Thoracic aorta (tissue), 2 donors: Measurements from ENCODE around the gene RNF113B. TPM values are rescaled to one million over a fixed set of nuclear protein-coding genes. Genes with fewer than 3 reads are reported as not detected.

Source experiments
- ATAC-seq: fragments of 150-250 bp; one replicate; pipeline ENCODE4 v1.8.0; 2017; ENCODE audit warnings: low read depth; ENCODE audit not compliant: insufficient number of reproducible peaks, low FRiP score
- DNase-seq: peaks from one replicate; pipeline ENCODE4 v3.0.0-alpha.2; 2020; ENCODE audit warnings: low spot score
- H3K27ac ChIP-seq, 2 donors: fragments of 200-600 bp; sonication (generic); 1 replicate in 1 of 2; 2 replicates in 1 of 2; pipeline ENCODE4 v1.5.1; 2016; ENCODE audit warnings: mild to moderate bottlenecking in 2 of 2, moderate library complexity in 2 of 2
- H3K27me3 ChIP-seq: fragments of 200-600 bp; sonication (generic); replicated peaks from 2 replicates; pipeline ENCODE4 v1.6.0; 2016; ENCODE audit warnings: mild to moderate bottlenecking; ENCODE audit not compliant: insufficient read depth
- H3K36me3 ChIP-seq: fragments of 200-600 bp; sonication (generic); one replicate; pipeline ENCODE4 v1.5.1; 2016
- H3K4me1 ChIP-seq, 2 donors: fragments of 200-600 bp; sonication (generic); 1 replicate in 1 of 2; 2 replicates in 1 of 2; pipeline versions ENCODE4 v1.5.1 to v1.6.0; 2016; ENCODE audit warnings: low read depth in 2 of 2, mild to moderate bottlenecking in 1 of 2; ENCODE audit not compliant: control insufficient read depth in 1 of 2
- H3K4me3 ChIP-seq: fragments of 200-600 bp; sonication (generic); 2 replicates; pipeline ENCODE4 v1.5.1; 2016; ENCODE audit warnings: mild to moderate bottlenecking
- H3K9me3 ChIP-seq: fragments of 200-600 bp; sonication (generic); 2 replicates; pipeline ENCODE4 v1.5.1; 2016
- total RNA-seq, 2 donors: library from RNA; depleted of rRNA; stranded (reverse); fragments of >200 nt; gene quantifications; one replicate each; pipeline versions ENCODE4 v1.1.0 to v1.2.3, GENCODE V29; 2016
- TF ChIP-seq, protein P1 (sequence below): fragments of 200-600 bp; sonication (generic); IDR thresholded peaks from one replicate; pipeline ENCODE4 v1.5.1; 2019; ENCODE audit warnings: antibody characterized with exemption

RNF113B gene
- total RNA-seq, 2 donors from 2014 or later: not detected

DNA sequence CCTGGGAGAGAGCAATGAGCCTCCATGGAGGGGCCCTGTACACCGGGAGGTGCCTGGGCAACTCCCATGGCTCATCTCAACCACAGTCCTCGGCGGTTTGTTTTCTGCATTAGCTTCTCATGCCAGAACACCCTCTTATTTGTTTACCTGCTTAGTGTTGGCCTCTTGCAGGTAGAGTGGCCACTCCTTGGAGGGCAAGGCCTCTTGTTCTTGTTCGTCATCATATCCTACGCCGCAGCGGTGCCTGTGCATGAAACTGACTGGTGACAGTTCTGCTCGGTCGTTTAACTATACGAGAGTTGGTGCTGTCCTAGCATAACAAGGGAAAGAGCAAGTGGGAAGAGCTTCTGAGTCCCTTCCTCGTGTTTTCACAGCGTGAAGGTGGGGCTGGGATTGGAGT, 40.5 kb upstream of the RNF113B start:
- Histone ChIP-seq H3K36me3 (no peaks in the 10 kb centered on the region), H3K27ac (no peak overlapping the region), H3K4me1 (peaks cover 16 to 44% of the 10 kb centered on the region in 2 donors), H3K27me3 (no peaks in the 10 kb centered on the region), H3K9me3 (no peaks in the 10 kb centered on the region), H3K4me3 (no peak overlapping the region)
- no peak for ATAC-seq
- TF ChIP-seq, protein P1, sequence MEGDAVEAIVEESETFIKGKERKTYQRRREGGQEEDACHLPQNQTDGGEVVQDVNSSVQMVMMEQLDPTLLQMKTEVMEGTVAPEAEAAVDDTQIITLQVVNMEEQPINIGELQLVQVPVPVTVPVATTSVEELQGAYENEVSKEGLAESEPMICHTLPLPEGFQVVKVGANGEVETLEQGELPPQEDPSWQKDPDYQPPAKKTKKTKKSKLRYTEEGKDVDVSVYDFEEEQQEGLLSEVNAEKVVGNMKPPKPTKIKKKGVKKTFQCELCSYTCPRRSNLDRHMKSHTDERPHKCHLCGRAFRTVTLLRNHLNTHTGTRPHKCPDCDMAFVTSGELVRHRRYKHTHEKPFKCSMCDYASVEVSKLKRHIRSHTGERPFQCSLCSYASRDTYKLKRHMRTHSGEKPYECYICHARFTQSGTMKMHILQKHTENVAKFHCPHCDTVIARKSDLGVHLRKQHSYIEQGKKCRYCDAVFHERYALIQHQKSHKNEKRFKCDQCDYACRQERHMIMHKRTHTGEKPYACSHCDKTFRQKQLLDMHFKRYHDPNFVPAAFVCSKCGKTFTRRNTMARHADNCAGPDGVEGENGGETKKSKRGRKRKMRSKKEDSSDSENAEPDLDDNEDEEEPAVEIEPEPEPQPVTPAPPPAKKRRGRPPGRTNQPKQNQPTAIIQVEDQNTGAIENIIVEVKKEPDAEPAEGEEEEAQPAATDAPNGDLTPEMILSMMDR: no peak
- DNase-seq: no peak

DNA sequence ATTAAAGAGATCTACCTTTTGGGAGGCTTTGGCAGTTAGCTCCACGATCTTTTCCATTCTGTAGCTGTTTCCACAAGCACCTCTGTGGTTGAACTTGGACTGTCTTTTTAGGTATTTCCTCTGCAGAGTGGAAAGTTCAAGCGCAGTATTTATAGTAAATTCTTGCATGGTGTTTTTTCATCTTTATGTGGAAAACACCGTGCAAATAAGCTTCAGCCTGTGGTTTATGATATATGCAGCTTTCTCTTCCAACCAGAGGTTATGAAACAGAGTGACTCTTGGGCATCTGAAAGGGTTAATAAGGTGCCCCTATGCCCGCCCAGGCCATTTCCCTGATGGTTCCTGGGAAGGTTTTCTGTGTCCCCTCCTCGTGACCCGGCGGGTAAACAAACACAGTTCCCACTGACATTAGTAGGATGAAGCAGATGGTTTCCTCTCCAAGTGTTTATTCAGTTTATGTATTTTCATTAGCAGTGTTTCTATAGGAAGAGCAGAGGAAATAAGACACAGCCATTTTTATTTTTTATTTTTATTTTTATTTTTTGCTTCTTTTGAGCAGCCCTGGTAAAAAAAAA, 39.7 kb upstream of the RNF113B start:
- DNase-seq (no peak), ATAC-seq (no peak)
- no peaks in the 10 kb centered on the region for H3K27me3 ChIP-seq
- no peak overlapping the region for H3K4me3 ChIP-seq
- no peaks in the 10 kb centered on the region for H3K36me3 ChIP-seq
- H3K27ac ChIP-seq: no peak overlapping the region
- TF ChIP-seq, protein P1: no peak
- H3K4me1 ChIP-seq: peaks cover 15 to 37% of the 10 kb centered on the region in 2 donors
- H3K9me3 ChIP-seq: no peaks in the 10 kb centered on the region

DNA sequence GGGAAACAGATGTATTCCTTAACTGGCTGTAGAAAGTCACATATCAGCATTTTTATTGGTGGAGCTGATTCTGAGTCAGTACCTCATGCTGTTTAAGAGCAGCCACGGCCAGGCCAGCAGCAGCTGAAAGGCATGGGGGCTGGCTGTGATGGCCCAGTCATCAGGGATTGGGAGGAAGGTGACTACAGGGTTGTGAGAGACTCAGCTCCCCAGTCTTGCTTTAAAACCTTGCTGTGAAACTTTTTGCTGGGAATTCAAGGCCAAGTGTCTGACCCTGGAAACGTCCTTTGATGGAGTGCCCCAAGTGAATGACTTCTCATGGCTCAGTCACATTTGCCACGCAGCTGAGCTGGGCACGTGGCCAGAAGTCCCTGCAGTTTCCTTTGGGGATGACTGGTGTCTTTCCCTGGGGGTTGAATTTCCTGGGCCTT, 39.1 kb upstream of the RNF113B start:
- Histone ChIP-seq H3K36me3 (no peaks in the 10 kb centered on the region), H3K27ac (no peak overlapping the region), H3K4me3 (no peak overlapping the region), H3K9me3 (no peaks in the 10 kb centered on the region), H3K4me1 (peaks cover 10 to 31% of the 10 kb centered on the region in 2 donors), H3K27me3 (no peaks in the 10 kb centered on the region)
- DNase-seq (no peak), ATAC-seq (no peak)
- TF ChIP-seq, protein P1: no peak

DNA sequence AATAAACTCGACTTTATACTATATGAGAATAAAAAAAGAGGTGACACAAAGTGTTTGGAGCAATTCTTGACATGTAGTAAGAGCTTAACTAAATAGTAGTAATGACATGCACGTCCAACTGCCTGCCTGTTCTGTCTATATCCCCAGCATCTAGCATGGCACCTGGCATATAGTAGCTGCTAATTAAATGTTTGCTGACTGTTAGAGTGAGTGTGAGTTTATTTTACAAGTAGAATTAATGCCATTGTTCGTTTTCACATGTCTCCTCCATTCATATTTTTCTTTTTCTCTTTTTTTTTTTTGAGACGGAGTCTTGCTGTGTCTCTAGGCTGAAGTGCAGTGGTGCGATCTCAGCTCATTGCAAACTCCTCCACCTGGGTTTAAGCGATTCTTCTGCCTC, 38.4 kb upstream of the RNF113B start:
- no peaks in the 10 kb centered on the region for H3K27me3 ChIP-seq
- TF ChIP-seq, protein P1: no peak
- H3K9me3 ChIP-seq: no peaks in the 10 kb centered on the region
- peaks cover 5 to 25% of the 10 kb centered on the region in 2 donors for H3K4me1 ChIP-seq
- H3K4me3 ChIP-seq: no peak overlapping the region
- H3K36me3 ChIP-seq: no peaks in the 10 kb centered on the region
- no peak overlapping the region for H3K27ac ChIP-seq
- no peak for DNase-seq
- ATAC-seq: no peak

DNA sequence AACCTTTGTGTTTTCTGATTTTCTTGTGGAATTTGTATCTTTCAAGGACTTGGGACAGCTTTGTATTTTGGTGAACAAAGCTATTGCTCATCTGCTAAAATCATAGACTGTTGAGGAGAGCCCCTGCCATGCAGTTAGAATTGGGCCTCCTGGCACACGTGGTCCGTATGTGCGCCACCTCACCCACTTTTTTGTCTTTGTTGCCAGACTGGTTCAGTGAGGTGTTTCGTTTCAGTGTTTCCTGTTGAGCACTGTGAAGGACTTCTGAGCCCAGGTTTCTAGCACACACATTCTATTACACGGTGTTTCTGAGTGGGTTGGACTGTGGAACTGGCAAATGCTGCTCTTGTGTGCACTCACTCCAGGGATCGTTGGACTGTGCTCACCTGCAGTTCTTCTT, 37.6 kb upstream of the RNF113B start:
- ATAC-seq: no peak
- Histone ChIP-seq H3K9me3 (no peaks in the 10 kb centered on the region), H3K27ac (no peak overlapping the region), H3K4me1 (peaks cover 0 to 17% of the 10 kb centered on the region in 2 donors), H3K36me3 (no peaks in the 10 kb centered on the region), H3K27me3 (no peaks in the 10 kb centered on the region), H3K4me3 (no peak overlapping the region)
- no peak for DNase-seq
- TF ChIP-seq, protein P1: no peak
